HG03469 (cell line): Measurements from ENCODE around the gene TUBGCP6.

Experiments used
- ATAC-seq: cut with Tn5 transposase; IDR thresholded peaks from one replicate; pipeline ENCODE4 v1.9.1; 2021; ENCODE audit warnings: mild to moderate bottlenecking, moderate library complexity, moderate number of reproducible peaks; ENCODE audit not compliant: unreplicated experiment

TUBGCP6 gene

DNA sequence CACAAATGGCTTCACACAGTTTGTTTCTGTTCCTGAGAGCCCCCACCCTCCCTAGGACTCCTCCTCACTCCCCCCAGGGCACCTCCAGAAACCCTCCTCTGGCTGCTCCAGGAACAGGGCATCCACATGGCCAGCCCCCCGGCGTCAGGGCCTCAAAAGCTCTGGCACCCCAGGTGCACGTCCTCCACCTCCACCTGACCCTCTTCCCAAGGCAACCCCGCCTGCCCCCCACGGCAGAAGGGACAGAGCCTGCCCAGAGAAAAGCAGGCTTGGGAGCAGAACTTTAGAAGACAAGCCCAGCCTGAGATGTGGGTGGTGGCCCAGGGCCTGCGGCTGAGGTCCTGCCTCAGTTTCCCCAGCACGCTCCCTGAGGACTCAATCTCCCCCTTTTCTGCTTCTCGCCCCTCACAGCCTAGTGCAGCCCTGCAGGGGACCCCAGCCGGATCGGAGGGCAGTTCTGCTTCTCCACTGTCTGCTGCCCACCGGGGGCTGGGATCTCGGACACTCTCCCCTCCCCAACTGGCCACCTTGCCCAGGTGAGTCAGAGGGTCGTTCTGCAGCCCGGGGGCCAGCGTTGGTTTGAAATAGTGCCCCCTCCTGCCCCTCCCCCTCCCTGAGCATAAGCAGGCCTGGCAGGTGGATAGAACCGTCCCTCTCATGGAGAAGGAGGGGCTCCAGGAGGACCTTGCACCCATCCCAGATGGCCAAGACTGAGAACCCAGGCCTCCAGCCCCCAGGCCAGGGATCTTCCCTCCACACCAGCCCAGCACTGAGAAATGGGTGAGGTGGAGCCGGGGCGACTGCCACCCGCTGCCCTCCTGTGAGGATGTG lies 61.5 kb downstream of the TUBGCP6 start:
- no peak for ATAC-seq

DNA sequence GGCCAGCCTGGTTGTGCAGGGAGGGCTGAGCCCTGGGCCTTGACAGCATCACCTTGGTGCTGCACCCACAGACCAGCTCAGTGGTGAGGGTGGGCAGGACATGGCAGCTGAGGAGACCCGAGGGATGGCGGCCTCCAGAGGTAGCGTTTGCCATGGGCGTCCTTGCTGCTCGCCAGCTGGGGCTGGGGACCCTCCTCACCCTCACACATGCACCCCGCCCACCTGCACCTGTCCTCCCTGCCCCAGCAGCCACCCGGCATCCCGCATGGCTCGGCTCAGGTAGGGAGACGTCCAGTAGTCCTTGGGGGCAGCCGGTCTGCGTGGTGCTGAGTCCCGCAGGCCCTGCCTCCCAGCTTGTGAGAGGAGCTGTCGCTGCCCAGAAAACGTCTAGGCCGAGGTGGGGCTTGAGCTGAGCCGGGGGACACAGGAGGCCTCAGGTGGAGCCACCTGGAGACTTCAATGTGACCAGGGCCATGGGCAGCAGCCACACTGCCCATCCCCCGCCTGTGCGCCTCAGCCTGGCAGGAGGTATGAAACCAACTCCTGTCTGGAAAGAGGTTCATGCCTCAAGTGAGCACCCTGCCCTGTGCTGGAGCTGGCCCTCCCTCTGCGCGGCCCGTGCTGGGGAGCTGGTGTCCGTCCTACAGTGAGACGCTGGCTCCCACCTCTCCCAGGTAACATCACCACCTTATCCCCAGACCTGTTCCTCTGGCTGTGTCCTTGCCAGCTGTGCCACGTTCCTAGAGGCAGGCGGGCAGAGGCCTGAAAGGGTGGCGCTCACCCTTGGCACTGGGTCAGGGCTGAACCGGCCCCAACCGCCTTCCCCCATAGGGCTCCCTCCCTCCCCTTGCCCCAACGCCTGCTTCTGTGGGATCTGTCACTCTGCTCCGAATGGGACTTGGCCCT lies 62.4 kb downstream of the TUBGCP6 start:
- no peak for ATAC-seq

DNA sequence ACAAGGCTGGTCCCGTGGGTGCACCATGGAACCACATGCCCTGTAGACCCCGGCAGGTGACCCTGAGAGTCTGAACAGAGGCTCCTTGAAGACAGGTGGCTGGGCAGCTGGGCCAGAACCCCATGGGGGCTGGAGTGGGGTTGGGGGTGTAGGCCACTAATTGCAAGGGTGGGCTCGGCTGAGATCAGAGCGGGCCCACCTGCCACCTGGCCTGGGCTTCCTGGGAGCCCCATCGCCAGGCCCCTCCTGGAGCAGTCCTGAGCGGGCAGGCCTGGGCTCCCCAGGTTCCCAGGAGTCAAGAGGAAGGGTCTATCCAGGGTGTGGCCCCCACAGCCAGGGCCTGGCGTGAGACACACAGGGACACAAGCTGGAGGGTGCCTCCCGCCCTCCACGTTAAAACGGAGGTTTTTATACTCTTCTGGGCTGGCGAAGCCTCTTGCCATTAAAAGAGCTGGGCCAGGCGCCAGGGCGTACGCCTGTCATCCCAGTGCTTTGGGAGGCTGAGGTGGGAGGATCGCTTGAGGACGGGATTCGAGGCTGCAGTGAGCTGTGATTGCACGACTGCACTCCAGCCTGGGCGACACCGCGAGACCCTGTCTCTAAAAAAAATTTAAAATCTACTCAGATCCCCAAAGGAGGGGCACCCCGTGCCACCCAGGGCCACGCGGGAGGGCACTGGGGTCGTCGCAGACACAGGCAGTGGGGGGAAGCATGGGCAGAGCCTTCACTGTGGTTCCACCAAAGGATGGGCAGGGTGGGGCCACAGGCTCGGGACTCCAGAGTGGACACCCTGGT lies 63.9 kb downstream of the TUBGCP6 start:
- ATAC-seq: no peak

DNA sequence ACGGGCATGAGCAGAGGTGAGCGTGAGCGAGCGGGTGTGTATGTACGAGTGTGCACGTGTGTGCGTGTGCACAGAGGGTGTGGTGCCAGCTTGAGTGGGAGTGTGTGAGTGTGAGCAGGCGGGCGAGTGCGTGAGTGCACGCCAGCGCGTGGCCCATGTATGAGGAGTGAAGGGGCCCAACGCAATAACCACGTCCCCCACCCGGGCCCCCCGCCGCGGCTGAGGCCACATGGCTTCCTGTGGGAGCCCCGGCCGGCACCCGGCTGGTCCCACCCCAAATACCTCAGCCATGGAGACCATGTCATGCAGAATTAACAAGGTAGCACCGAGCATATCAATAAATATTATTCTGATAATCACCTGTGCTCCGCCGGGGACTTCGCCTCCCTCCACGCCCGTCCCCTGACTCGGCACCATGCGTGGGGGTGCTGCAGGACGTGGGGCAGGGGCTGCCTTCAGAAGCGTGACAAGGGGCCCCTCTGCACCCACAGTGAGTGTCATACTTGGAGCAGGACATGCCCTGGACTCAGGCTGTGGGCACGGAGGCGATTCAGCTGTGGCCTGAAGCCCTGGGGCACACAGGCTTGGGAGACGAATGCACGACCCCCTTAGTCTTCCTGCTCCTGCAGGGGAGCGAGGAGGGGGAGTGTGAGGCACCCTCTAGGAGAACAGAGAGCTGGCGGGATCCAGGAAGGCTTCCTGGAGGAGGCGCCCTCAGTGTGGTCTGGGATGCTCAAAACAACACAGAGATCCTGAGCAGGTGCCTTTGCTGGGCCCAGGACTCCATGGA lies 64.7 kb downstream of the TUBGCP6 start:
- no peak for ATAC-seq

DNA sequence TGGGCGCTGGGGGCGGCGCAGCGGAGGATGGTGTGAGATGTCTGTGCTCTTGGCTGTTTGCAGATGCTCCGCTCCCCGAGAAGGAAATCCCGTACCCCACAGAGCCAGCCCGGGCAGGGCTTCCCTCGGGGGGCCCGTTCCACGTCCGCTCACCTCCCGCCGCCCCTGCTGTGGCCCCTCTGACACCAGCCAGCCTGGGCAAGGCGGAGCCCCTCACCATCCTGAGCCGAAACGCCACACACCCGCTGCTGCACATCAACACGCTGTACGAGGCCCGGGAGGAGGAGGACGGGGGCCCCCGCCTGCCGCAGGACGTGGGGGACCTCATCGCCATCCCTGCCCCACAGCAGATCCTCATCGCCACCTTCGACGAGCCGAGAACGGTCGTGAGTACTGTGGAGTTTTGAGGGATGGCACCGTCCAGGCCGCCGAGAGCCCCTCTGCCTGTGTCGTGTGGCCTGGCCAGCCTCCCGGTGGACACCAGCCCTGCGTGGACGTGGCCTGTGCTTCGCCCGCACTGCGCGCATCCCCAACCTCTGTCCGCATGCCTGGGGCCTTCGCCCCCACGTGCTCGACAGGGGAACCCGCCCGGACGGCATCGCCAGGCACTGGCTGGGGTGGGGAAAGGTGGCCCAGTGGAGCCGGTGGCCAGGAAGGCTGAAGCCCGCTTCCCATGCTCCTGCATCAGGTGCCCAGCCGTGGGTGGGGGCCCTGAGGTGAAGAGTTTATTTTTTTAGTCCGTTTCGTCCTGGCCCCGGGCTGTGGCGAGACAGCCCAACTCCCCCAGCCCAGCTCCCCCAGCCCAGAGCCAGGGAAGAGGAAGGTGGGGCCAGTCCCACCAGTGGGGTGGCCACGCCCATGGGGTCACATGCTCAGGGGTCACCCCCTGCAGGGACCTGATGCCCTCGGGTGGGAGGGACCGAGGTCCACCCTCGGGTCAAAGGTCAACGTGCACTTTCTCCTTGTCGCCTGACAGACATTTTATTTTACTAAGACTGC lies 65.7 kb downstream of the TUBGCP6 start:
- no peak for ATAC-seq

DNA sequence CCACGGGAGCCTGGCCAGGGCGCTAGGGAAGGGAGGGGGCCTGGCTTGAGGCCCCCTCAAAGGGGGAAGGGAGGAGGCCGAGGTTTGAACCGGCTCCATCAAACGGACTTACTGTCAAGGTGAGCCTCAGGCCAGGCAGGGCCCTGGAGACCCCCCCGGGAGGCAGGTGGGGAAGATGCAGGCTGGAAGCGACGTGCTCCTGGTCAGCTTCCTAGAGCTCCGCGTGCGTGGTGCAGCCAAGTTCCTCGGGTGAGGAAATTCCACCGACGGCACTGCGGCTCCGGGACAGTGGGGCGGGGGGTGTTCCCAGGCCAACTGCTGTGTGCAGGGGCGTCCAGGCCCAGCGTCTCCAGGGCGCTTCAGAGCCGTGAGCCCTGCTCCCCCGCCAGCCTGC lies 66.4 kb downstream of the TUBGCP6 start:
- no peak for ATAC-seq

DNA sequence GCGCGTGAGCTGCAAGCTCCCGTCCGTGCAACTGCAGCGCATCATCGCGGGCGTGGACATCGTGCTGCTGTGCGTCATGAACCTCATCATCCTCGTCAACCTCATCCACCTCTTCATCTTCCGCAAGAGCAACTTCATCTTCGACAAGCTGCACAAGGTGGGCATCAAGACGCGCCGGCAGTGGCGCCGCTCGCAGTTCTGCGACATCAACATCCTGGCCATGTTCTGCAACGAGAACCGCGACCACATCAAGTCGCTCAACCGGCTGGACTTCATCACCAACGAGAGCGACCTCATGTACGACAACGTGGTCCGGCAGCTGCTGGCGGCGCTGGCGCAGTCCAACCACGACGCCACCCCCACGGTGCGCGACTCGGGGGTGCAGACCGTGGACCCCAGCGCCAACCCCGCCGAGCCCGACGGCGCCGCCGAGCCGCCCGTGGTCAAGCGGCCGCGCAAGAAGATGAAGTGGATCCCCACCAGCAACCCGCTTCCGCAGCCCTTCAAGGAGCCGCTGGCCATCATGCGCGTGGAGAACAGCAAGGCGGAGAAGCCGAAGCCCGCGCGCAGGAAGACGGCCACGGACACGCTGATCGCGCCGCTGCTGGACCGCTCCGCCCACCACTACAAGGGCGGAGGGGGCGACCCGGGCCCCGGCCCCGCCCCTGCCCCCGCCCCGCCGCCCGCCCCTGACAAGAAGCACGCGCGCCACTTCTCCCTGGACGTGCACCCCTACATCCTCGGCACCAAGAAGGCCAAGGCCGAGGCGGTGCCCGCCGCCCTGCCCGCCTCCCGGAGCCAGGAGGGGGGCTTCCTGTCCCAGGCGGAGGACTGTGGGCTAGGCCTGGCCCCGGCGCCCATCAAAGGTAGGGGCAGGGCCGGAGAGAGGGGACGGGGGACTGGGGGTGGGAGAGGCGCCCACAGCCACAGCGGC lies 67.0 kb downstream of the TUBGCP6 start:
- ATAC-seq: no peak

DNA sequence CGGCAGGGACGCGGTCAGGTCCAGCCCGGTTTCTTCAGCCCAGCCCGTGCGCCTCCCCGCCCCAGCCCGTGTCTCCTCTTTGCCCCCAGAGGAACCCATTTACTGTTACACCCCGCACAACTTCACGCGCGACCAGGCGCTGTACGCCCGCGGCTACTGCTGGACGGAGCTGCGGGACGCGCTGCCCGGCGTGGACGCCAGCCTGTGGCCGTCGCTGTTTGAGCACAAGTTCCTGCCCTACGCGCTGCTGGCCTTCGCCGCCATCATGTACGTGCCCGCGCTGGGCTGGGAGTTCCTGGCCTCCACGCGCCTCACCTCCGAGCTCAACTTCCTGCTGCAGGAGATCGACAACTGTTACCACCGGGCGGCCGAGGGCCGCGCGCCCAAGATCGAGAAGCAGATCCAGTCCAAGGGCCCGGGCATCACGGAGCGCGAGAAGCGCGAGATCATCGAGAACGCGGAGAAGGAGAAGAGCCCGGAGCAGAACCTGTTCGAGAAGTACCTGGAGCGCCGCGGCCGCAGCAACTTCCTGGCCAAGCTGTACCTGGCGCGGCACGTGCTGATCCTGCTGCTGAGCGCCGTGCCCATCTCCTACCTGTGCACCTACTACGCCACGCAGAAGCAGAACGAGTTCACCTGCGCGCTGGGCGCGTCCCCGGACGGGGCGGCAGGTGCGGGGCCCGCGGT lies 67.8 kb downstream of the TUBGCP6 start:
- no peak for ATAC-seq

DNA sequence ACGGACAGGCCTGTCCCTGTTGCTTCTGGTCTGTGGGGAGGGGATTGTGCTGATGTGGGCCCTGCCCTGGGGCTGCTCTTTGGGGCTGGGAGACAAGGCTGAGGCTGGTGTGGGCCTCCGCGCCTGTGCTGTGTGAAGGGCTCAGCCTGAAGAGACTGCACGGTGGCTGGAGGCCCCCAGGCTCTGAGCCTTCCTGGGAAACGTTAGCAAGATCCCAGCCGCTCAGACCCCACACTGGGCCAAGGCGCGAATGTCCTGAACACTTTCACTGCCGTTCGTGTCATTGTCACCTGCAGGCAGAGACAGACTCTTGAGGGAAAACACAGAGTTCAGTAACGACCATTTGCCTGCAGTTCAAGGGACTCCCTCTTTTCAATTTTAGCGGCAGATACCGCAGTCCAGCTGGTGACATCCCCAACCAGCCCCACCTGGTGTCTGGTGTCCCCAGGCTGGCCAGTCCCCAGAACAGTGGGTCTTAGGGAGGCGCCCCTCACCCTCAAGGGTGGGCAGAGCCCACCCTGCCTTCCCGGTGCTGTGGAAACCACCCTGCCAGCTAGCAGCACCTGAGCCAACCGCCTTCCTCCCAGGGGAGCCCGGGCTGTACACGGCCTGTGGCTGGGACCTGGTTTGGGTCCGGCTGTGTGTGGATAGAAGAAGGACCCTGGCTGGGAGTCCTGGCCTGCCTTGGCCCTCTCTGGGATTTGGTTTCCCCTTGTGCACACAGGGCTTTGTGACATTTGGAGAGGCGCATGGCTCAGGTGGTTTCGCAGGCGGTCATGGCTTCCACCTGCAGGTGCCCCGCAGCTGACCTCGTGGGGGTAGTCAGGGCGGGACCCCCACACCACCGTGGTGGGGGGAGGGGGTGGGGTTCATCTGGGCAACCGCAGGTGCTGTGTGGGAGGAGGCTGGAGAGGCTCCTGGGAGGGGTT lies 68.6 kb downstream of the TUBGCP6 start:
- ATAC-seq: no peak

DNA sequence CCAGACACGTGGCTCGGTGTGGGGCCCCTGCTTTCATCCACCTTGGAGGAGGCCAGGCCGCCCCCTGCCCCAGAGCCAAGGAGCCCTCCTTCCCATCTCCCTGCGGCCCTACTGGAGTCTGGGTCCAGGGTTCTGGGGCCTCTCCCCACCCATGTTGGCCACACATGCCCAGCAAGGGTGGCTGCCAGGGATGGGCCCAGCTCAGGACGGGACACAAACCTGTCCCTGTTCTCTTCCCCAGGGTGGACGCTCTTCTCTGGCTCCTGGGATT lies 69.7 kb downstream of the TUBGCP6 start:
- ATAC-seq: no peak

DNA sequence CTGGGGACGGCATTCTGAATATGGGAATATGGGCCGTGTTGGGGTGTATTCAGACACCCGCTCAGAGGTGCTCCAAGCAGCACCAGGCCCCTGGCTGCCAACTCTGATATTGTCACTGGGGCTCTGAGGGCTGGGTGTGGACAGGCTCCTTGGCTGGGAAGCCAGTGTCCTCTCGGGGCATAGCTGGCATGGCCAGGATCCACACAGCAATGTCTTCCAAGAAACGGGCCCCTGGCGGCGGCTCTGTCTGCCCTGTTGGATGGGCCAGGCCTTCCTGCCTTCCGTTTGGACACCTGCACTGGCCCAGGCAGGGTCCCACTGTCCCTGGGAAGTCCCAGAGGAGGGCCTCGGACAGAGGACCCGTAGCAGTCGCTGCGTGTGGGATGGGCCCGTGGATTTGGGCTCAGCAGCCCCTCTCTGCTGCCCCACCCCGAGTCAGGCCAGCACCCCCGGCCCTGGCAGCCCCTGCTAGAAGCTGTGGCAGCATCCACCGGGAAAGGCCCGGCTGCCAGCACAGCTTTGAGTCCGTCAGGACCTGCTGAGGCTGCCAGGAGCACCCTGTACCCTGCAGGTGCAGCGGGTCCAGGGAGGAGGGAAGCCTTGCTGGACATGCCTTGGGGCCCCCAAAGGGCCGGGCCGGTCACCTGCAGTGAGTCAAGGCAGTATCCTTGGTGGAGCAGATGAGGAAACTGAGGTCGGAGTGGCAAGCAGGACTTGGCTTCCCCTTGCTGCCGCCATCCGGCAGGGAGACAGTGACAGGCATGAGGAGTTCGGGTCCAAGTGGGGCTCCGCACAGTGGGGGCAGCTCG lies 70.2 kb downstream of the TUBGCP6 start:
- no peak for ATAC-seq

DNA sequence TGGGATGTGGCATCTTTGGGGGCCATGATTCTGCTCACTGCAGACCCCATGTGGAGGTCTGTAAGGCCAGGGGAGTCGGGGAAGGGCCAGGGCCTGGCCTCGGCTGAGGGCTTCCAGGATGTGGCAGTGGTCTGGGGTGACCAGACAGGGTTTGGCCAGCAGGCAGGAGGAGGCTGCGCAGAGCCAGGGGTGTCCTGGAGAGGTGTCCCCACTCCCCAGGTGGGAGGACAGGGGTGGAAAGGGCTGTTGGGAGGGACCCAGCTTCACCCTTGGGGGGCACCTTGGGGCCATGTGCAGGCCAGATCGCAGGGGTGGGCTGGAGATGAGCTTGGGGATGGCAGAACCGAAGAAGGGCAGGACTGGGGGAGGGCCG lies 70.9 kb downstream of the TUBGCP6 start:
- ATAC-seq: no peak

DNA sequence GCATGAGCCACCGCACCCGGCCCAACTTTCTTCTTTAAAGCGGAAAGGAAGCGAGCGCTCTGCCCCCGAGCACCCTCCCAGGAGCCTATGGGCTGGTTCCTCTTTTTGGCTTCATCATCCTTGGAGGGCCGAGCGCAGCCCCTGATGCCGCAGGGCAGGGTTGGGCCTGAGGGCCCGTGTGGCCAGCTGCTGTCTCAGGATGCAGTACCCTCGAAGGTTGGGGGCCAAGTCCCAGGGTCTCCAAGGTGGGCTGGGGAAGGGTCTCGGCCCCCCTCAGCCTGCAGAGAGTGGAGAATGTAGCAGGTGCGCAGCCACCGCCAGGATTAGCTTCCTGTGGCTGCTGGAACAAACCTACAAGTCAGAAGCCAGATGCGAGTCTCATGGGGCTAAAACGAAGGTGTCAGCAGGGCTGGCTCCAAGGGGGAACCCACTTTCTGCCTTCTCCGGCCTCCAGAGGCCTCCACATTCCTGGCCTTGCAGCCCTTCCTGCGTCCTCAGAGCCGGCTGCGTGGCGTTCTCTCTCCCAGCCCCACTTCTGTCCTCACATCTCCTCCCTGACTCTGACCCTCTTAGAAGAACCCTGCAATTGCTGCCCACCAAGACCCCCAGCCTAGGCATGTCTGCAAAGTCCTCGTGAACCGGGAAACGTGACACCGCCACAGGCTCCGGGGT lies 71.4 kb downstream of the TUBGCP6 start:
- no peak for ATAC-seq

DNA sequence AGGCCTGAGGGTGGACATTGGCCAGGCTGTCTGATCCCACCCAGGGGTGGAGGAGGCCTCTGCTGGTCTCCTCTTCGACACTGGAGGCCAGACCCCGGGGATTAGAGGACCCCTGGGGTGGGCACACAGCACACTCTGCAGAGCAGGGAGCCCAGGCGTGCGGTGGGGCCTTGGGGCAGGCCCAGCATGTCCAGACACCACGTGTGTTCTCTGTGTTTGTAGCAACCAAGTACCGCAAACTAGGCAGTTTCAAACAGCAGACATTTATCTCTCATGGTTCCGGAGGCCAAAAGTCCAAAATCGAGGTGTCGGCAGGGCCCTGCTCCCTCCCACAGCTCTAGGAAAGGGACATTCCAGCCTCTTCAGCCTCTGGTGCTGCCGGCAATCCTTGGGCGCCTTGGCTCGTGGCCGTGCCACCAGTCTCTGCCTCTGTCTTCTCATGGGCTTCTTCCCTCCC lies 72.8 kb downstream of the TUBGCP6 start:
- ATAC-seq: no peak

DNA sequence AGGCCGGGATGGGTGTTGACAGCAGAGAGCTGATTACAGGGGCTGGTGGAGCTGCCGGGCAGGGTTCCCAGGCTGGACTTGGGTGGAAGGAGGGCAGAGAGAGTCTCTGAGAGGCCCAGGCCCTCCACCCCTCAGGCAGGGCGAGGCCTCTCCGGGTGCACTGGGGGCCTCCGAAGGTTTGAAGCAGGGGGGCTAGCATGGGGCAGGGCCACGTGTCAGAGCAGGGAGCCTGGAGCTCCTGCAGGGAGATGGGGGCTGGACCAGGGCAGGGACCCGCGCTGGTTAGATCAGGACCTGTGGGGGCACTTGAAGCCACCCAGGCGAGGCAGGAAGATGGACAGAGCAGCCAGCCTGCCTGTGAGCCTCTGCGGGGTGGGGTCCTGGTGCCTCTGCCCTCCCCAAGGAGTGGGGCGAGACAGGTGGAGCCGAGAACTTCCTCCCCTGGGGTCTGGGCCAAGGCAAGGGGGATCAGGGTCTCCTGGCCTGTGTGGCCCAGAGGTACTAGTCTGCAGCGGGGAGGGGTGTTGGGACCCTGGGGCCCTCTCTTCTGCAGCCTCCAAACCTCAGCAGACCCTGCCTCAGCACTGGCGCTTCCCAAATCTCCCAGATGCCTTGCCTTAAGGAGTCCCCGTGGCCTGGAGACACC lies 73.4 kb downstream of the TUBGCP6 start:
- no peak for ATAC-seq
